ENCODE measurements around the gene TSPAN5.

DNA sequence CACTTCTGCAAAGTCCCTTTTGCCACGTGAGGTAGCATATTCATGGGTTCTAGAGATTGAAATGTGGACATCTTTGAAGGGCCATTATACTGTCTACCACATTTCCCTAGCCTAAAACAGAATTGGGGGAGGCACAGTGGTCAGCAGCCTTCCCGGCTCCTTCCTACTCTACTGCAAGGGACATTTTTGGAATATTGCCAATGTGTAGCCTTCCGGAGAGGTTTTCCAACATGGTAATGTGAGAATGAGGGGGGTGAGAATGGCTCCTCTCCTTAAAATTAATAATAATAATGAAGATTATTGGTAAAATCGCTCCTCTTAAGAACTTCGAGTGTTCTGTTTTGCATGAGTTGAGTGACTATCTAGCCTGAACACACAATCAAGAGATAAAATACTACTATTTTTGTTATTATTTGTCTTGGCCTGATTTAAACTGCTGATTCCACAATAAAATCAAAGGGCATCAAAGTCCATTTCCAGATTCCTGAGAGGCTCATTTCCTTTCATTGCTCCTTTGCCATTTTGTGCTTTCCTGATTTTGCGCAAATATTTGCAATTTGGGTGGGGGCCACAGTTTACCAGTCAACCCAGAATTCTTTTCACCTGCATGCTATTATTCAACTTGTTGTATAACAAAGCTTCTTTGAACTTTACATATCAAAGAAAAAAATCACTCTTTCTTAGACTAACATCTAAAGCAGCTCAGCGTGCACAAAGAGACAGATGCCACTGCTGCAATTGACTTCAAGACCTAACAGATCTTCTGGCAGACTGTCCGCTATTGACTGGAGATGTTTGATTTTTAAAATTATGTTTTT is 27.0 kb upstream of the TSPAN5 start:
- no peak for TF ChIP-seq POLR2A (IDR thresholded peaks at IDR 0.05)
- TF ChIP-seq, protein P1, sequence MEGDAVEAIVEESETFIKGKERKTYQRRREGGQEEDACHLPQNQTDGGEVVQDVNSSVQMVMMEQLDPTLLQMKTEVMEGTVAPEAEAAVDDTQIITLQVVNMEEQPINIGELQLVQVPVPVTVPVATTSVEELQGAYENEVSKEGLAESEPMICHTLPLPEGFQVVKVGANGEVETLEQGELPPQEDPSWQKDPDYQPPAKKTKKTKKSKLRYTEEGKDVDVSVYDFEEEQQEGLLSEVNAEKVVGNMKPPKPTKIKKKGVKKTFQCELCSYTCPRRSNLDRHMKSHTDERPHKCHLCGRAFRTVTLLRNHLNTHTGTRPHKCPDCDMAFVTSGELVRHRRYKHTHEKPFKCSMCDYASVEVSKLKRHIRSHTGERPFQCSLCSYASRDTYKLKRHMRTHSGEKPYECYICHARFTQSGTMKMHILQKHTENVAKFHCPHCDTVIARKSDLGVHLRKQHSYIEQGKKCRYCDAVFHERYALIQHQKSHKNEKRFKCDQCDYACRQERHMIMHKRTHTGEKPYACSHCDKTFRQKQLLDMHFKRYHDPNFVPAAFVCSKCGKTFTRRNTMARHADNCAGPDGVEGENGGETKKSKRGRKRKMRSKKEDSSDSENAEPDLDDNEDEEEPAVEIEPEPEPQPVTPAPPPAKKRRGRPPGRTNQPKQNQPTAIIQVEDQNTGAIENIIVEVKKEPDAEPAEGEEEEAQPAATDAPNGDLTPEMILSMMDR (IDR thresholded peaks at IDR 0.05): no peak

Measured in testis (tissue), 2 donors.